Measurements from ENCODE around the gene ZSWIM8. TPM values are rescaled to one million over a fixed set of nuclear protein-coding genes. Genes with fewer than 3 reads are reported as not detected.
"Not testable (repeated sequence)": the region's sequence is repeated elsewhere in the genome, so short reads cannot be mapped to it uniquely, and the experiment has no call there.

ZSWIM8 gene
- polyA plus RNA-seq, 3 donors = 7.8 to 150 (median 19.2) TPM

DNA sequence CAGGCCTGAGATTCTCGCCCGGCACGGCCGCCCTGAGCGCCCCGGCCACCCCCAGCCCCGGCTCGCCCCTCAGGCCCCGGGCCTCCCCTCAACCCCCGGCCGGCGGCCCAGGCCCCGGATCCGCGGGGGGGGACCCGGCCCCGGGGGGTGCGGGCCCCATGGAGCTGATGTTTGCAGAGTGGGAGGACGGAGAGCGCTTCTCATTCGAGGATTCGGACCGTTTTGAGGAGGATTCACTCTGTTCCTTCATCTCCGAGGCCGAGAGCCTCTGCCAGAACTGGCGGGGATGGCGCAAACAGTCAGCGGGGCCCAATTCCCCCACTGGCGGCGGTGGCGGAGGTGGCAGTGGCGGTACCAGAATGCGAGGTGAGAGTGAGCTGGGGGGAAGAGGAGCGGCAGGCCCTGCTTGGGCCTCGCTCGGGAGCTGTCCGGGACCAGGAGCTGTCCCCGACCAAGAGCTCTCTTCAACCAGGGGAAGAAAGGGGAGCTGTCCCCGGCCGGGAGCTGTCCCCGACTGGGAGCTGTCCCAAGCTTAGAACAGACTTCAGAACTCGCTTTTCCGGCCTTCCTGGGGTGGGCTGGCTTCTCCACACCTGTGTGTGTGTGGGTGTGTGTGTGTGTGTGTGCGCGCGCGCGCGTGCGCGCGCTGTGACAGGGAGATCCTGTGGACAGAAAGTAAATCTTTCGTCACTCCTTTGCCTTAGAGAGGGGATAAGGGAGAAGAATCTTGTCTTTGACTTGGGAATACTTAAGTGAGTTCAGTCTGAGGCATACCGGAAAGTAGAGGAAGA, 510 bp downstream of the ZSWIM8 start:
- Histone ChIP-seq H2AFZ (ENCODE audit: insufficient read depth, low read depth, low read length, poor library complexity, severe bottlenecking) (peak overlapping the region; percentile 79), H3K36me3 (replicated peaks in 1 of 2; ENCODE audit: control insufficient read depth in 1 of 2, insufficient read depth in 2 of 2, low read length in 2 of 2) (peaks cover 21 to 28% of the 10 kb centered on the region in 2 donors), H3K9me3 (replicated peaks in 1 of 2; ENCODE audit: control insufficient read depth in 1 of 2, insufficient read depth in 1 of 2, low read length in 2 of 2) (no peaks in the 10 kb centered on the region), H3K27ac (ENCODE audit: low read depth in 1 of 2, low read length in 2 of 2) (peak overlapping the region; percentile 64 to 76), H3K79me2 (ENCODE audit: insufficient read depth, low read length) (peaks cover 75% of the 10 kb centered on the region), H3K4me3 (replicated peaks in 1 of 3; ENCODE audit: low read depth in 2 of 3, low read length in 3 of 3) (peak overlapping the region; percentile 87 to 98 (median 90)), H3K4me1 (ENCODE audit: control insufficient read depth in 1 of 2, insufficient read depth in 2 of 2, low read length in 2 of 2) (peaks cover 34 to 43% of the 10 kb centered on the region in 2 donors), H4K20me1 (ENCODE audit: insufficient read depth, low read length) (peaks cover 46% of the 10 kb centered on the region), H3K9ac (ENCODE audit: insufficient read depth, low read length, poor library complexity, severe bottlenecking) (peak overlapping the region; percentile 88), H3K4me2 (replicated peaks; ENCODE audit: extremely low read depth, low read length, poor library complexity, severe bottlenecking) (peak overlapping the region; percentile 76), H3K27me3 (ENCODE audit: control insufficient read depth in 2 of 2, insufficient read depth in 2 of 2, low read length in 2 of 2) (no peaks in the 10 kb centered on the region)
- DNase-seq = peak in 2 of 3 donors; percentile 6 to 13
- H3K4me1 Mint-ChIP-seq = peaks cover 27% of the 10 kb centered on the region
- peaks cover 23 to 28% of the 10 kb centered on the region in 2 donors for H3K36me3 Mint-ChIP-seq
- peak overlapping the region; percentile 97 to 98 for H3K4me3 Mint-ChIP-seq
- no peaks in the 10 kb centered on the region for H3K27me3 Mint-ChIP-seq (ENCODE audit: low read depth in 3 of 3)
- WGBS (ENCODE audit: insufficient coverage) = under 1% methylated on average over 42 of the region's 54 CpGs
- intact Hi-C loops (cut with micrococcal nuclease) = loop anchor here (2.0 to 5.0 kb wide), 2 partner anchors 25 to 44 kb away; partner anchors contain the start of genes NDST2 (in 1 of the 2) and SEC24C (in 1 of the 2)
- H3K27ac Mint-ChIP-seq = peak overlapping the region; percentile 96 to 100 (median 99)
- peaks cover 0 to 2% (median 0%) of the 10 kb centered on the region in 7 donors for H3K9me3 Mint-ChIP-seq
- TF ChIP-seq, protein P1, sequence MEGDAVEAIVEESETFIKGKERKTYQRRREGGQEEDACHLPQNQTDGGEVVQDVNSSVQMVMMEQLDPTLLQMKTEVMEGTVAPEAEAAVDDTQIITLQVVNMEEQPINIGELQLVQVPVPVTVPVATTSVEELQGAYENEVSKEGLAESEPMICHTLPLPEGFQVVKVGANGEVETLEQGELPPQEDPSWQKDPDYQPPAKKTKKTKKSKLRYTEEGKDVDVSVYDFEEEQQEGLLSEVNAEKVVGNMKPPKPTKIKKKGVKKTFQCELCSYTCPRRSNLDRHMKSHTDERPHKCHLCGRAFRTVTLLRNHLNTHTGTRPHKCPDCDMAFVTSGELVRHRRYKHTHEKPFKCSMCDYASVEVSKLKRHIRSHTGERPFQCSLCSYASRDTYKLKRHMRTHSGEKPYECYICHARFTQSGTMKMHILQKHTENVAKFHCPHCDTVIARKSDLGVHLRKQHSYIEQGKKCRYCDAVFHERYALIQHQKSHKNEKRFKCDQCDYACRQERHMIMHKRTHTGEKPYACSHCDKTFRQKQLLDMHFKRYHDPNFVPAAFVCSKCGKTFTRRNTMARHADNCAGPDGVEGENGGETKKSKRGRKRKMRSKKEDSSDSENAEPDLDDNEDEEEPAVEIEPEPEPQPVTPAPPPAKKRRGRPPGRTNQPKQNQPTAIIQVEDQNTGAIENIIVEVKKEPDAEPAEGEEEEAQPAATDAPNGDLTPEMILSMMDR (IDR thresholded peaks at IDR 0.05) = no peak

DNA sequence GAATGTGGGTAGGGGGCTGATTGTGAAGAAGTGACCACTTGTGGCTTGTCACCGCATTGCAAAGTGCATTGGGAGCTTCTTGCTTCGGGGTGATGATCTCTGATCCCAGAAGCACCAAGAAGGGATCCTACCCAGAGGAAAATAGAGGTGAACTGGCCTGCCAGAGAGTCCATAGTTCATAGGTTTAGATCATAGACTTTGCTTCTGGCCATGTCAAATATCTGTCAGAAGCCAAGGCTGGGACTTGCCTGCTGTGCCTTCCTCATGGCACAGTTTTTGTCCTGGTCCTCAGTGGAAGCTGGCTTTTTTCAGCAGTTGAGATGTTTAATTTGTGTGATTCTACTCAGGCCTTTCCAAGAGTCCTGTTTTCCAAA, 1.1 kb downstream of the ZSWIM8 start:
- peak overlapping the region; percentile 76 for H3K4me2 ChIP-seq (replicated peaks; ENCODE audit: extremely low read depth, low read length, poor library complexity, severe bottlenecking)
- peaks cover 26 to 34% of the 10 kb centered on the region in 2 donors for H3K36me3 ChIP-seq (replicated peaks in 1 of 2; ENCODE audit: control insufficient read depth in 1 of 2, insufficient read depth in 2 of 2, low read length in 2 of 2)
- peak overlapping the region; percentile 88 to 97 for H3K4me3 Mint-ChIP-seq
- H3K9ac ChIP-seq (ENCODE audit: insufficient read depth, low read length, poor library complexity, severe bottlenecking) = peak overlapping the region; percentile 88
- H4K20me1 ChIP-seq (ENCODE audit: insufficient read depth, low read length) = peaks cover 46% of the 10 kb centered on the region
- H3K27me3 ChIP-seq (ENCODE audit: control insufficient read depth in 2 of 2, insufficient read depth in 2 of 2, low read length in 2 of 2) = no peaks in the 10 kb centered on the region
- peaks cover 29 to 34% of the 10 kb centered on the region in 2 donors for H3K36me3 Mint-ChIP-seq
- peak overlapping the region; percentile 85 to 98 (median 92) for H3K27ac Mint-ChIP-seq
- intact Hi-C loops (cut with micrococcal nuclease) = loop anchor here (2.0 to 5.0 kb wide), 2 partner anchors 24 to 44 kb away; partner anchors contain the start of genes NDST2 (in 1 of the 2) and SEC24C (in 1 of the 2)
- no peaks in the 10 kb centered on the region for H3K9me3 ChIP-seq (replicated peaks in 1 of 2; ENCODE audit: control insufficient read depth in 1 of 2, insufficient read depth in 1 of 2, low read length in 2 of 2)
- peaks cover 22% of the 10 kb centered on the region for H3K4me1 Mint-ChIP-seq
- DNase-seq = no peak
- TF ChIP-seq, protein P1 (IDR thresholded peaks at IDR 0.05) = no peak
- H3K27me3 Mint-ChIP-seq (ENCODE audit: low read depth in 3 of 3) = no peaks in the 10 kb centered on the region
- H3K9me3 Mint-ChIP-seq = peaks cover 0 to 2% (median 0%) of the 10 kb centered on the region in 7 donors
- peak overlapping the region in 1 of 2 donors; percentile 76 for H3K27ac ChIP-seq (ENCODE audit: low read depth in 1 of 2, low read length in 2 of 2)
- peak overlapping the region; percentile 87 to 98 (median 90) for H3K4me3 ChIP-seq (replicated peaks in 1 of 3; ENCODE audit: low read depth in 2 of 3, low read length in 3 of 3)
- H3K4me1 ChIP-seq (ENCODE audit: control insufficient read depth in 1 of 2, insufficient read depth in 2 of 2, low read length in 2 of 2) = peaks cover 29 to 37% of the 10 kb centered on the region in 2 donors
- H2AFZ ChIP-seq (ENCODE audit: insufficient read depth, low read depth, low read length, poor library complexity, severe bottlenecking) = peak overlapping the region; percentile 79
- peaks cover 70% of the 10 kb centered on the region for H3K79me2 ChIP-seq (ENCODE audit: insufficient read depth, low read length)
- 5% methylated on average over 2 of the region's 2 CpGs for WGBS (ENCODE audit: insufficient coverage)

DNA sequence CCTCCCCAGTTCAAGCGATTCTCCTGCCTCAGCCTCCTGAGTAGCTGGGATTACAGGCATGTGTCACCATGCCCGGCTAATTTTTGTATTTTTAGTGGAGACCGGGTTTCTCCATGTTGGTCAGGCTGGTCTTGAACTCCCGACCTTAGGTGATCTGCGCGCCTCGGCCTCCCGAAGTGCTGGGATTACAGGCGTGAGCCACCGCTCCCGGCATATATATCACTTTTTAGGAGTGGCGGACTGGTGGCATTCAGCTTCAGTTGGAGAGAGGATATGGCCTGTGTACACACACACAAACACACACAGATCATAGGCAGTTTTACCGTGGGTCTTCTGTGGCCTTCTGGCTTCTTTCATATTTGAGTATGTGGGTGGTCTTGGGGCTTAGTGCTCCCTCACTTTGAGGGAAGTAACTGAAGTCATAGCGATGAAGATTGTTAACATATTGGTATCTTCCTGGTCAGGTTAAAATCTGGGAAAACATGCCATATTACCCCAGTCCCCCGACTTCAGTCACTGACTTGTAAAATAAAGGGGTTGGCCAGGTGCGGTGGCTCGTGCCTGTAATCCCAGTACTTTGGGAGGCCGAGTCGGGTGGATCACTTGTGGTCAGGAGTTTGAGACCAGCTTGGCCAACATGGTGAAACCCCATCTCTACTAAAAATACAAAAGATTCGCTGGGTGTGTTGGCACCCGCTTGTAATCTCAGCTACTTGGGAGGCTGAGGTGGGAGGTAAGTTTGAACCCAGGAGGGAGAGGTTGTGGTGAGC, 1.8 kb downstream of the ZSWIM8 start:
- intact Hi-C loops (cut with micrococcal nuclease) = loop anchor here (2.0 to 5.0 kb wide), 2 partner anchors 24 to 45 kb away; partner anchors contain the start of genes NDST2 (in 1 of the 2) and SEC24C (in 1 of the 2)
- WGBS (ENCODE audit: insufficient coverage) = 91% methylated on average over 5 of the region's 21 CpGs
- H4K20me1 ChIP-seq (ENCODE audit: insufficient read depth, low read length) = peaks cover 46% of the 10 kb centered on the region
- not testable (repeated sequence) for DNase-seq; H3K27ac ChIP-seq (ENCODE audit: low read depth in 1 of 2, low read length in 2 of 2); H3K9me3 ChIP-seq (replicated peaks in 1 of 2; ENCODE audit: control insufficient read depth in 1 of 2, insufficient read depth in 1 of 2, low read length in 2 of 2); H3K9ac ChIP-seq (ENCODE audit: insufficient read depth, low read length, poor library complexity, severe bottlenecking); H2AFZ ChIP-seq (ENCODE audit: insufficient read depth, low read depth, low read length, poor library complexity, severe bottlenecking); H3K4me2 ChIP-seq (replicated peaks; ENCODE audit: extremely low read depth, low read length, poor library complexity, severe bottlenecking); H3K4me3 Mint-ChIP-seq; H3K27me3 Mint-ChIP-seq (ENCODE audit: low read depth in 3 of 3); H3K27me3 ChIP-seq (ENCODE audit: control insufficient read depth in 2 of 2, insufficient read depth in 2 of 2, low read length in 2 of 2); H3K9me3 Mint-ChIP-seq
- H3K4me1 ChIP-seq (ENCODE audit: control insufficient read depth in 1 of 2, insufficient read depth in 2 of 2, low read length in 2 of 2) = peaks cover 29 to 37% of the 10 kb centered on the region in 2 donors
- peak overlapping the region in 1 of 3 experiments; percentile 87 for H3K4me3 ChIP-seq (replicated peaks in 1 of 3; ENCODE audit: low read depth in 2 of 3, low read length in 3 of 3)
- Mint-ChIP-seq H3K36me3 (peaks cover 32 to 41% of the 10 kb centered on the region in 2 donors), H3K27ac (peak overlapping the region in 1 of 7 donors; percentile 46), H3K4me1 (peaks cover 22% of the 10 kb centered on the region)
- H3K36me3 ChIP-seq (replicated peaks in 1 of 2; ENCODE audit: control insufficient read depth in 1 of 2, insufficient read depth in 2 of 2, low read length in 2 of 2) = peaks cover 34 to 41% of the 10 kb centered on the region in 2 donors
- H3K79me2 ChIP-seq (ENCODE audit: insufficient read depth, low read length) = peaks cover 63% of the 10 kb centered on the region
